ENCODE results near the gene GAB3.
A peak's percentile ranks its signal among the peaks of the same experiment; 100 is the strongest.
"Not testable (repeated sequence)": the region's sequence is repeated elsewhere in the genome, so short reads cannot be mapped to it uniquely, and the experiment has no call there.

Gene GAB3

DNA sequence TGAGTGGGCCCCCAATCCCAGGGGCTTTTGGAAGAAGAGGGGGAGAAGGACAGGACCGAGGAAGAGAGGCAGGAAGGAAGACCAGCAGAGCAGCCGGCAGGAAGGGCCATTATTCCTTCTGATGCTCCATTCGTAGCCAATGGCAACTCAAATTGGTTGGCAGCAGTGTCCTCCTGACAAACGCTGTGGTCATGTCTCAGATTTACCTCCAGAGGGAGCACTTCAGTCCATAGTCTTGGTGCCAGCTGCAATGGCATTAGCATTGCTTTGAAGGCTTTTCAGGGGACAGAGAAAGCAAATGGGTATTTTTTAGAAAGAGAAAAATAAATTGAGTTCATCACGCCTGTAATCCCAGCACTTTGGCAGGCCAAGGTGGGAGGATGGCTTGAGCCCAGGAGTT, 121.9 kb downstream of the GAB3 start:
- not testable (repeated sequence) for DNase-seq; H3K36me3 Mint-ChIP-seq (ENCODE audit: insufficient read depth); H3K4me1 Mint-ChIP-seq (ENCODE audit: low read depth in 2 of 2); H3K9me3 Mint-ChIP-seq; H3K27me3 Mint-ChIP-seq; H3K4me3 Mint-ChIP-seq; H3K27ac Mint-ChIP-seq
- ATAC-seq (replicated peaks): peak; percentile 60

Data from effector memory CD8-positive, alpha-beta T cell (primary cell).